H1 (cell line): Measurements from ENCODE around the gene IAPP. TPM values are rescaled to one million over a fixed set of nuclear protein-coding genes. Genes with fewer than 3 reads are reported as not detected.

Source experiments
- ASH2L ChIP-seq: fragments of 200-600, 300-600 bp; sonication (generic); IDR thresholded peaks from one replicate; pipeline ENCODE4 v1.7.1; 2017; ENCODE audit warnings: low read length
- CHD2 ChIP-seq: IDR thresholded peaks from 2 replicates; pipeline ENCODE4 v1.6.1; 2012; ENCODE audit warnings: low read length, improper control_type of control experiment
- FOSL1 ChIP-seq: IDR thresholded peaks from 2 replicates; pipeline ENCODE4 v1.6.1; 2011; ENCODE audit warnings: mild to moderate bottlenecking, low read depth, low read length, moderate library complexity; ENCODE audit not compliant: insufficient read depth
- KDM5A ChIP-seq: fragments of 200-600 bp; IDR thresholded peaks from 2 replicates; pipeline ENCODE4 v1.7.1; 2012; ENCODE audit warnings: mild to moderate bottlenecking, low read length, inconsistent platforms, mixed read lengths
- NANOG ChIP-seq: IDR thresholded peaks from 2 replicates; pipeline ENCODE4 v1.6.1; 2011; ENCODE audit warnings: low read length, low read depth, mild to moderate bottlenecking, inconsistent platforms; ENCODE audit not compliant: insufficient read depth, poor library complexity, severe bottlenecking
- POU5F1 ChIP-seq: IDR thresholded peaks from 2 replicates; pipeline ENCODE4 v1.6.1; 2011; ENCODE audit warnings: low read depth, mild to moderate bottlenecking, low read length, moderate library complexity
- RNF2 ChIP-seq: fragments of 200-900, 300-1000 bp; sonication (generic); IDR thresholded peaks from 2 replicates; pipeline ENCODE4 v1.7.1; 2016; ENCODE audit warnings: borderline replicate concordance, low read depth, mild to moderate bottlenecking, antibody characterized with exemption, low read length; ENCODE audit not compliant: poor library complexity, severe bottlenecking; ENCODE audit errors: missing control alignments
- SP1 ChIP-seq: IDR thresholded peaks from 2 replicates; pipeline ENCODE4 v1.6.1; 2011; ENCODE audit warnings: low read depth, low read length
- SUZ12 ChIP-seq: fragments of 200-600 bp; sonication (generic); IDR thresholded peaks from 2 replicates; pipeline ENCODE4 v1.6.1; 2012; ENCODE audit warnings: mild to moderate bottlenecking, inconsistent platforms, low read length, moderate library complexity, mixed read lengths
- TCF12 ChIP-seq: IDR thresholded peaks from 2 replicates; pipeline ENCODE4 v1.6.1; 2011; ENCODE audit warnings: low read depth, mild to moderate bottlenecking, low read length
- ZNF274 ChIP-seq: IDR thresholded peaks from 2 replicates; pipeline ENCODE4 v1.7.0; 2012; ENCODE audit warnings: low read length, borderline replicate concordance; ENCODE audit errors: extremely low read depth
- polyA plus RNA-seq, 7 experiments: library from polyadenylated mRNA; depleted of rRNA in 3 of 7; stranded (reverse) in 5 of 7; unstranded in 2 of 7; fragments of >200 nt in 5 of 7; fragments of 200-250 nt in 2 of 7; gene quantifications; 1 replicate in 5 of 7; 2 replicates in 1 of 7; 4 replicates in 1 of 7; pipeline versions ENCODE4 v1.2.1 to v1.2.3, GENCODE V29; 2011 to 2013; ENCODE audit warnings: missing spikeins in 2 of 7, mixed read lengths in 2 of 7
- total RNA-seq: library from RNA; stranded (reverse); fragmentation: NEBNext Ultra II Directional; extraction: Animal tissue kit (Norgen Biotek cat#: 25700); gene quantifications from 2 replicates; pipeline ENCODE4 v1.2.1, GENCODE V29; 2021
- TF ChIP-seq, protein P1 (sequence below): fragments of 300-600 bp; sonication (generic); IDR thresholded peaks from 2 replicates; pipeline ENCODE4 v1.7.1; 2012; ENCODE audit warnings: low read length, moderate library complexity, mild to moderate bottlenecking, inconsistent platforms; ENCODE audit not compliant: insufficient replicate concordance

Gene IAPP
- total and polyA plus RNA-seq, 2 of the 8 experiments (the other 6 are each of a cell fraction or from before 2014, with no cell fraction given), result not detected

DNA sequence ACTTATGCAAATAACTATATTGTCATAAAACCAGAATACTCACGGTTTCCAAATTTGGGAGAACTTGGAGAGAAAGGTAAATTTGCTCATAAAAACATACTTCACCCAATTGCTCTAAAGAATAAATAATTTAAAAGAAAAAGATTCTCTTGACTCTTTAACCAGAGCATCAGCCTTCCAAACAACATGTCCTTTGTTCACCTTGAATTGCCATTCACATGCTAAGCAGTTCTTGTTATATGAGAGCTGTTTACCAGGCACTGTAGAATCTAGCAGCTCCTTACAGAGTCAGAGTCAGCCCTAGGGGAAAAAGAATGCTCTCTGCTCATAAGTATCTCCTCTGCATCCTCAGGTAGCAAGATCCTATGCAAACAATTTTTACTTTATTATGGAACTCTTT, 48.2 kb upstream of the IAPP start (continued):
- TF ChIP-seq, protein P1, sequence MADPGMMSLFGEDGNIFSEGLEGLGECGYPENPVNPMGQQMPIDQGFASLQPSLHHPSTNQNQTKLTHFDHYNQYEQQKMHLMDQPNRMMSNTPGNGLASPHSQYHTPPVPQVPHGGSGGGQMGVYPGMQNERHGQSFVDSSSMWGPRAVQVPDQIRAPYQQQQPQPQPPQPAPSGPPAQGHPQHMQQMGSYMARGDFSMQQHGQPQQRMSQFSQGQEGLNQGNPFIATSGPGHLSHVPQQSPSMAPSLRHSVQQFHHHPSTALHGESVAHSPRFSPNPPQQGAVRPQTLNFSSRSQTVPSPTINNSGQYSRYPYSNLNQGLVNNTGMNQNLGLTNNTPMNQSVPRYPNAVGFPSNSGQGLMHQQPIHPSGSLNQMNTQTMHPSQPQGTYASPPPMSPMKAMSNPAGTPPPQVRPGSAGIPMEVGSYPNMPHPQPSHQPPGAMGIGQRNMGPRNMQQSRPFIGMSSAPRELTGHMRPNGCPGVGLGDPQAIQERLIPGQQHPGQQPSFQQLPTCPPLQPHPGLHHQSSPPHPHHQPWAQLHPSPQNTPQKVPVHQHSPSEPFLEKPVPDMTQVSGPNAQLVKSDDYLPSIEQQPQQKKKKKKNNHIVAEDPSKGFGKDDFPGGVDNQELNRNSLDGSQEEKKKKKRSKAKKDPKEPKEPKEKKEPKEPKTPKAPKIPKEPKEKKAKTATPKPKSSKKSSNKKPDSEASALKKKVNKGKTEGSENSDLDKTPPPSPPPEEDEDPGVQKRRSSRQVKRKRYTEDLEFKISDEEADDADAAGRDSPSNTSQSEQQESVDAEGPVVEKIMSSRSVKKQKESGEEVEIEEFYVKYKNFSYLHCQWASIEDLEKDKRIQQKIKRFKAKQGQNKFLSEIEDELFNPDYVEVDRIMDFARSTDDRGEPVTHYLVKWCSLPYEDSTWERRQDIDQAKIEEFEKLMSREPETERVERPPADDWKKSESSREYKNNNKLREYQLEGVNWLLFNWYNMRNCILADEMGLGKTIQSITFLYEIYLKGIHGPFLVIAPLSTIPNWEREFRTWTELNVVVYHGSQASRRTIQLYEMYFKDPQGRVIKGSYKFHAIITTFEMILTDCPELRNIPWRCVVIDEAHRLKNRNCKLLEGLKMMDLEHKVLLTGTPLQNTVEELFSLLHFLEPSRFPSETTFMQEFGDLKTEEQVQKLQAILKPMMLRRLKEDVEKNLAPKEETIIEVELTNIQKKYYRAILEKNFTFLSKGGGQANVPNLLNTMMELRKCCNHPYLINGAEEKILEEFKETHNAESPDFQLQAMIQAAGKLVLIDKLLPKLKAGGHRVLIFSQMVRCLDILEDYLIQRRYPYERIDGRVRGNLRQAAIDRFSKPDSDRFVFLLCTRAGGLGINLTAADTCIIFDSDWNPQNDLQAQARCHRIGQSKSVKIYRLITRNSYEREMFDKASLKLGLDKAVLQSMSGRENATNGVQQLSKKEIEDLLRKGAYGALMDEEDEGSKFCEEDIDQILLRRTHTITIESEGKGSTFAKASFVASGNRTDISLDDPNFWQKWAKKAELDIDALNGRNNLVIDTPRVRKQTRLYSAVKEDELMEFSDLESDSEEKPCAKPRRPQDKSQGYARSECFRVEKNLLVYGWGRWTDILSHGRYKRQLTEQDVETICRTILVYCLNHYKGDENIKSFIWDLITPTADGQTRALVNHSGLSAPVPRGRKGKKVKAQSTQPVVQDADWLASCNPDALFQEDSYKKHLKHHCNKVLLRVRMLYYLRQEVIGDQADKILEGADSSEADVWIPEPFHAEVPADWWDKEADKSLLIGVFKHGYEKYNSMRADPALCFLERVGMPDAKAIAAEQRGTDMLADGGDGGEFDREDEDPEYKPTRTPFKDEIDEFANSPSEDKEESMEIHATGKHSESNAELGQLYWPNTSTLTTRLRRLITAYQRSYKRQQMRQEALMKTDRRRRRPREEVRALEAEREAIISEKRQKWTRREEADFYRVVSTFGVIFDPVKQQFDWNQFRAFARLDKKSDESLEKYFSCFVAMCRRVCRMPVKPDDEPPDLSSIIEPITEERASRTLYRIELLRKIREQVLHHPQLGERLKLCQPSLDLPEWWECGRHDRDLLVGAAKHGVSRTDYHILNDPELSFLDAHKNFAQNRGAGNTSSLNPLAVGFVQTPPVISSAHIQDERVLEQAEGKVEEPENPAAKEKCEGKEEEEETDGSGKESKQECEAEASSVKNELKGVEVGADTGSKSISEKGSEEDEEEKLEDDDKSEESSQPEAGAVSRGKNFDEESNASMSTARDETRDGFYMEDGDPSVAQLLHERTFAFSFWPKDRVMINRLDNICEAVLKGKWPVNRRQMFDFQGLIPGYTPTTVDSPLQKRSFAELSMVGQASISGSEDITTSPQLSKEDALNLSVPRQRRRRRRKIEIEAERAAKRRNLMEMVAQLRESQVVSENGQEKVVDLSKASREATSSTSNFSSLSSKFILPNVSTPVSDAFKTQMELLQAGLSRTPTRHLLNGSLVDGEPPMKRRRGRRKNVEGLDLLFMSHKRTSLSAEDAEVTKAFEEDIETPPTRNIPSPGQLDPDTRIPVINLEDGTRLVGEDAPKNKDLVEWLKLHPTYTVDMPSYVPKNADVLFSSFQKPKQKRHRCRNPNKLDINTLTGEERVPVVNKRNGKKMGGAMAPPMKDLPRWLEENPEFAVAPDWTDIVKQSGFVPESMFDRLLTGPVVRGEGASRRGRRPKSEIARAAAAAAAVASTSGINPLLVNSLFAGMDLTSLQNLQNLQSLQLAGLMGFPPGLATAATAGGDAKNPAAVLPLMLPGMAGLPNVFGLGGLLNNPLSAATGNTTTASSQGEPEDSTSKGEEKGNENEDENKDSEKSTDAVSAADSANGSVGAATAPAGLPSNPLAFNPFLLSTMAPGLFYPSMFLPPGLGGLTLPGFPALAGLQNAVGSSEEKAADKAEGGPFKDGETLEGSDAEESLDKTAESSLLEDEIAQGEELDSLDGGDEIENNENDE, result peak; percentile 84
- TF ChIP-seq FOSL1, result no peak
- TF ChIP-seq TCF12, result no peak
- no peak for TF ChIP-seq CHD2
- TF ChIP-seq POU5F1, result no peak
- no peak for TF ChIP-seq NANOG
- TF ChIP-seq RNF2, result no peak
- no peak for TF ChIP-seq ZNF274
- TF ChIP-seq KDM5A, result no peak
- TF ChIP-seq SUZ12, result no peak
- TF ChIP-seq SP1, result 0 out of 2 replicates have a peak, but pooled peaks have one; percentile 15
- peak; percentile 20 for TF ChIP-seq ASH2L
